Mesothelial cell of epicardium (in vitro differentiated cells): Measurements from ENCODE around the gene TKT. TPM values are rescaled to one million over a fixed set of nuclear protein-coding genes. Genes with fewer than 3 reads are reported as not detected.

Experiments
- DNase-seq, 2 experiments: peaks; one replicate each; pipeline ENCODE4 v3.0.0; 2021; ENCODE audit warnings: low spot score in 2 of 2; ENCODE audit not compliant: unreplicated experiment in 2 of 2
- H3K27ac Mint-ChIP-seq: 2 replicates; pipeline ENCODE4 v1.8.0; 2021; ENCODE audit warnings: mixed read lengths
- H3K27me3 Mint-ChIP-seq: 2 replicates; pipeline ENCODE4 v1.8.0; 2021; ENCODE audit warnings: low read depth, mixed read lengths
- H3K36me3 Mint-ChIP-seq: 2 replicates; pipeline ENCODE4 v1.8.0; 2021; ENCODE audit warnings: mixed read lengths
- H3K4me1 Mint-ChIP-seq: 2 replicates; pipeline ENCODE4 v1.8.0; 2021; ENCODE audit warnings: mixed read lengths
- H3K4me3 Mint-ChIP-seq: 2 replicates; pipeline ENCODE4 v1.8.0; 2021; ENCODE audit warnings: mild to moderate bottlenecking, moderate library complexity, mixed read lengths
- H3K9me3 Mint-ChIP-seq: 2 replicates; pipeline ENCODE4 v1.8.0; 2021; ENCODE audit warnings: mixed read lengths
- total RNA-seq: library from RNA; stranded (reverse); gene quantifications from 3 replicates; pipeline ENCODE4 v1.2.1, GENCODE V29; 2021
- TF ChIP-seq, protein P1 (sequence below): fragments of 200-600 bp; sonication (generic); IDR thresholded peaks from one replicate; pipeline ENCODE4 v1.5.0; 2021; ENCODE audit warnings: antibody characterized with exemption; ENCODE audit not compliant: unreplicated experiment

Gene TKT
- total RNA-seq, 1 donor from 2014 or later: 181 TPM

- TF ChIP-seq, protein P1, sequence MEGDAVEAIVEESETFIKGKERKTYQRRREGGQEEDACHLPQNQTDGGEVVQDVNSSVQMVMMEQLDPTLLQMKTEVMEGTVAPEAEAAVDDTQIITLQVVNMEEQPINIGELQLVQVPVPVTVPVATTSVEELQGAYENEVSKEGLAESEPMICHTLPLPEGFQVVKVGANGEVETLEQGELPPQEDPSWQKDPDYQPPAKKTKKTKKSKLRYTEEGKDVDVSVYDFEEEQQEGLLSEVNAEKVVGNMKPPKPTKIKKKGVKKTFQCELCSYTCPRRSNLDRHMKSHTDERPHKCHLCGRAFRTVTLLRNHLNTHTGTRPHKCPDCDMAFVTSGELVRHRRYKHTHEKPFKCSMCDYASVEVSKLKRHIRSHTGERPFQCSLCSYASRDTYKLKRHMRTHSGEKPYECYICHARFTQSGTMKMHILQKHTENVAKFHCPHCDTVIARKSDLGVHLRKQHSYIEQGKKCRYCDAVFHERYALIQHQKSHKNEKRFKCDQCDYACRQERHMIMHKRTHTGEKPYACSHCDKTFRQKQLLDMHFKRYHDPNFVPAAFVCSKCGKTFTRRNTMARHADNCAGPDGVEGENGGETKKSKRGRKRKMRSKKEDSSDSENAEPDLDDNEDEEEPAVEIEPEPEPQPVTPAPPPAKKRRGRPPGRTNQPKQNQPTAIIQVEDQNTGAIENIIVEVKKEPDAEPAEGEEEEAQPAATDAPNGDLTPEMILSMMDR: no peak
- Mint-ChIP-seq H3K36me3 (peaks cover 11% of the 10 kb centered on the region), H3K4me3 (no peak overlapping the region), H3K4me1 (no peaks in the 10 kb centered on the region), H3K27ac (no peak overlapping the region), H3K9me3 (no peaks in the 10 kb centered on the region), H3K27me3 (no peaks in the 10 kb centered on the region)
- DNase-seq: no peak
Measured at GRCh38 chr3:53183514-53183913, 72.3 kb downstream of the TKT start.

DNA sequence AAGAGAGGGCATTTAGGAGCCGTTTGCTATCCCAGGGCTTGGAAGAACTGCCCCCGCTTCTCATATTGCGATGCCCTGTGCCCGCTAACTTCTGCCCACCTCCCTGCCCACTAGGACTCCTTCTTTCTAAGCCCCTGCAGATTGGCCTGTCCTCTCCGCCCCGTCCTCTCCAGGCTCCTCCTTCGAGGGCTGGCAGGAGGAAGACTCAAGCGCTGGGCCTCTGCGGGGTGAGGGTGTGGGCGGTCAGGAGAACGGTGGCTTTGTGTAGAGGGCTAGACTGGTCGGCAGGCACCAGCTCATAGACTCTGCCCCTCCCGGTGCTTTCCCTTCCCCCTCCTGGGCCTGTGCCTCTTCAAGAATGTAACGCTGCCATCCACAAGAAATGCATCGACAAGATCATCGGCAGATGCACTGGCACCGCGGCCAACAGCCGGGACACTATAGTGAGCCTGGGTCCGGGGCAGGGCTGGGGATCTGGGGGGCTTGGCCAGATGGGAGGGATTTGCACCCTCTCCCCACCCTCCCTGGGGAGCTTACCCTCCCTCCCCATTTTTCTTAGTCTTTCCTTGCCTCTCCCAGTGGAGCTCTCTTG lies 73.0 kb downstream of the TKT start:
- H3K36me3 Mint-ChIP-seq: peaks cover 11% of the 10 kb centered on the region
- H3K27ac Mint-ChIP-seq: no peak overlapping the region
- no peaks in the 10 kb centered on the region for H3K9me3 Mint-ChIP-seq
- no peaks in the 10 kb centered on the region for H3K27me3 Mint-ChIP-seq
- TF ChIP-seq, protein P1: no peak
- no peak overlapping the region for H3K4me3 Mint-ChIP-seq
- H3K4me1 Mint-ChIP-seq: no peaks in the 10 kb centered on the region
- DNase-seq: no peak

DNA sequence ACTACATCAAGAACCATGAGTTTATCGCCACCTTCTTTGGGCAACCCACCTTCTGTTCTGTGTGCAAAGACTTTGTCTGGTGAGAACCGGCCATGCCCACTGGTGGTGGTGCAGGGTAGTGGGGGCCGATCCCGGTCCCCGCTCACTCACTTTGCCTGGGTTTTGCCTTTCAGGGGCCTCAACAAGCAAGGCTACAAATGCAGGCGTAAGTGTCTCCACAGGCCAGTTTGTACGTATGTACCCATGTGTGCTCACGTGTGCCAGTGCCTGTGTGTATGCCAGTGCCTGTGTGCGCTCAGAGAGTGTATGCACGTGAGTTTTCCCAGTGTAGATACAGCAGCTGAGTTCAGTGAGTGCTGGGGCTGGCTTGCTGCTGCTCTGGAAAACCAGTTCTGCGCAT lies 74.3 kb downstream of the TKT start:
- no peaks in the 10 kb centered on the region for H3K27me3 Mint-ChIP-seq
- H3K27ac Mint-ChIP-seq: no peak overlapping the region
- peaks cover 11% of the 10 kb centered on the region for H3K36me3 Mint-ChIP-seq

DNA sequence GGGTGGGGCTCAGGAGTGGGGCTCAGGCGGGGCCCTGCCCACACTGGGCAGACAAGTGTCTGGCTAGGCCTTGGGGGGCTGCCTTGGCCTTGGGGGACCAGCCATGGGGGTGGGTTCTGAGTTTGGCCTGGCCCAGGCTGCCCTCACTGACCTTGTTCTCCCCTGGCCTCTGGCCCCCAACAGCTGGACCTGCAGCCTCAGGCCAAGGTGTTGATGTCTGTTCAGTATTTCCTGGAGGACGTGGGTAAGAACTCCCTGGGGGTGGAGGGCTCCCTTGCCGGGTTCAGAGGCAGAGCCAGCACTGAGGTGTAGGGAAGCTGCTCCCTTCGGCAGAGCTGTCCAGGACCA lies 74.8 kb downstream of the TKT start:
- H3K36me3 Mint-ChIP-seq: peaks cover 11% of the 10 kb centered on the region
- H3K4me3 Mint-ChIP-seq: no peak overlapping the region
- H3K4me1 Mint-ChIP-seq: no peaks in the 10 kb centered on the region
- no peak for DNase-seq
- TF ChIP-seq, protein P1: no peak
- no peaks in the 10 kb centered on the region for H3K9me3 Mint-ChIP-seq
- no peaks in the 10 kb centered on the region for H3K27me3 Mint-ChIP-seq
- no peak overlapping the region for H3K27ac Mint-ChIP-seq

More for the DNA sequence above, 74.3 kb downstream of the TKT start:
- H3K9me3 Mint-ChIP-seq: no peaks in the 10 kb centered on the region
- DNase-seq: no peak
- H3K4me1 Mint-ChIP-seq: no peaks in the 10 kb centered on the region
- H3K4me3 Mint-ChIP-seq: no peak overlapping the region
- TF ChIP-seq, protein P1: no peak

GRCh38 chr3:53180305-53181023 lies 75.4 kb downstream of the TKT start:
- H3K4me1 Mint-ChIP-seq: no peaks in the 10 kb centered on the region
- no peaks in the 10 kb centered on the region for H3K27me3 Mint-ChIP-seq
- H3K27ac Mint-ChIP-seq: no peak overlapping the region
- TF ChIP-seq, protein P1: no peak
- no peak overlapping the region for H3K4me3 Mint-ChIP-seq
- H3K9me3 Mint-ChIP-seq: no peaks in the 10 kb centered on the region
- peaks cover 11% of the 10 kb centered on the region for H3K36me3 Mint-ChIP-seq
- no peak for DNase-seq
